HG03159 (cell line): Measurements from ENCODE around the gene SDC1.
A peak's percentile ranks its signal among the peaks of the same experiment; 100 is the strongest.

Experiments
- ATAC-seq: cut with Tn5 transposase; IDR thresholded peaks from one replicate; pipeline ENCODE4 v1.9.1; 2021; ENCODE audit warnings: mild to moderate bottlenecking, moderate library complexity; ENCODE audit not compliant: unreplicated experiment

Gene SDC1

GRCh38 chr2:20173496-20174402 is 51.2 kb downstream of the SDC1 start:
- ATAC-seq, result no peak

- no peak for ATAC-seq
Measured at GRCh38 chr2:20173064-20173463, 51.9 kb downstream of the SDC1 start.

- ATAC-seq, result no peak
Measured at GRCh38 chr2:20172273-20173055, 52.5 kb downstream of the SDC1 start.

GRCh38 chr2:20171445-20171977 is 53.4 kb downstream of the SDC1 start:
- no peak for ATAC-seq

GRCh38 chr2:20170704-20171250 is 54.2 kb downstream of the SDC1 start:
- no peak for ATAC-seq

- no peak for ATAC-seq
Measured at GRCh38 chr2:20169796-20170703, 54.9 kb downstream of the SDC1 start.

GRCh38 chr2:20168727-20169696 is 55.9 kb downstream of the SDC1 start:
- no peak for ATAC-seq

- no peak for ATAC-seq
Measured at GRCh38 chr2:20168048-20168726, 56.7 kb downstream of the SDC1 start.

- ATAC-seq, result no peak
Measured at GRCh38 chr2:20167356-20167755, 57.6 kb downstream of the SDC1 start.

- ATAC-seq, result peak; percentile 56
Measured at GRCh38 chr2:20165677-20166509, 59.0 kb downstream of the SDC1 start.

- no peak for ATAC-seq
Measured at GRCh38 chr2:20164734-20165478, 60.0 kb downstream of the SDC1 start.

- ATAC-seq, result no peak
Measured at GRCh38 chr2:20164061-20164733, 60.7 kb downstream of the SDC1 start.

- no peak for ATAC-seq
Measured at GRCh38 chr2:20159411-20160070, 65.4 kb downstream of the SDC1 start.

GRCh38 chr2:20157193-20157891 is 67.6 kb downstream of the SDC1 start:
- no peak for ATAC-seq

- ATAC-seq, result no peak
Measured at GRCh38 chr2:20156836-20157192, 68.1 kb downstream of the SDC1 start.
